Mammary epithelial cell (primary cell): ENCODE results near the gene NMNAT2.

ENCODE experiments used
- CTCF ChIP-seq, 2 donors: IDR thresholded peaks in 1 of 2; conservative IDR thresholded peaks in 1 of 2; 2 replicates each; pipeline ENCODE4 v1.5.1; 2011 to 2012; ENCODE audit warnings: inconsistent platforms in 2 of 2, low read length in 2 of 2, mild to moderate bottlenecking in 2 of 2, control low read depth in 1 of 2, low read depth in 1 of 2; ENCODE audit not compliant: insufficient read depth in 1 of 2; ENCODE audit errors: extremely low read depth in 1 of 2
- EZH2 ChIP-seq: IDR thresholded peaks from 2 replicates; pipeline ENCODE4 v1.6.1; 2012; ENCODE audit warnings: low read length, inconsistent platforms, borderline replicate concordance

GRCh38 chr1:183466781-183467180, 48.6 kb upstream of the NMNAT2 start:
- TF ChIP-seq CTCF (conservative IDR thresholded peaks at IDR 0.05 in 1 of 2, IDR thresholded peaks at IDR 0.05 in 1 of 2; ENCODE audit: extremely low read depth in 1 of 2, insufficient read depth in 1 of 2, low read depth in 1 of 2, low read length in 2 of 2) (no peak), EZH2 (no peak)
